Nephron (organoid): Measurements from ENCODE around the gene RB1.

Experiments
- H3K27ac Mint-ChIP-seq, 3 experiments: 2 replicates each; pipeline ENCODE4 v1.8.0; 2020; ENCODE audit warnings: mixed read lengths in 3 of 3, mild to moderate bottlenecking in 2 of 3, moderate library complexity in 1 of 3
- H3K27me3 Mint-ChIP-seq: 2 replicates; pipeline ENCODE4 v1.8.0; 2021; ENCODE audit warnings: low read depth, mild to moderate bottlenecking, moderate library complexity, mixed read lengths
- H3K36me3 Mint-ChIP-seq: 2 replicates; pipeline ENCODE4 v1.8.0; 2020; ENCODE audit warnings: low read depth, mixed read lengths
- H3K4me1 Mint-ChIP-seq: 2 replicates; pipeline ENCODE4 v1.8.0; 2020; ENCODE audit warnings: mixed read lengths
- H3K4me3 Mint-ChIP-seq, 3 experiments: 2 replicates each; pipeline ENCODE4 v1.8.0; 2020; ENCODE audit warnings: mild to moderate bottlenecking in 3 of 3, mixed read lengths in 3 of 3, moderate library complexity in 2 of 3
- H3K9me3 Mint-ChIP-seq: 2 replicates; pipeline ENCODE4 v1.8.0; 2020; ENCODE audit warnings: mixed read lengths
- CTCF ChIP-seq, 3 experiments: fragments of 200-600 bp; sonication (generic); IDR thresholded peaks; one replicate each; pipeline ENCODE4 v1.5.0; 2021; ENCODE audit warnings: antibody characterized with exemption in 3 of 3; ENCODE audit not compliant: unreplicated experiment in 3 of 3

Gene RB1

GRCh38 chr13:48303359-48304142 lies at the start of gene RB1:
TSS of gene RB1 (plus strand) at chr13:48303751. CDS start at chr13:48303913, 162 bp downstream.
- no peak for TF ChIP-seq CTCF (IDR thresholded peaks at IDR 0.05; ENCODE audit: unreplicated experiment in 3 of 3)
- Mint-ChIP-seq H3K4me1 (peaks cover 30% of the 10 kb centered on the region), H3K36me3 (peaks cover 8% of the 10 kb centered on the region), H3K27me3 (no peaks in the 10 kb centered on the region), H3K27ac (peak within 1 kb of the TSS; percentile 98 to 99 (median 99)), H3K9me3 (no peaks in the 10 kb centered on the region), H3K4me3 (peak within 1 kb of the TSS; percentile 83 to 92 (median 91))

GRCh38 chr13:48253849-48254248 lies 49.7 kb upstream of the RB1 start:
- Mint-ChIP-seq H3K27me3 (no peaks in the 10 kb centered on the region), H3K27ac (peak overlapping the region in 1 of 3 experiments; percentile 44), H3K4me3 (no peak overlapping the region), H3K36me3 (peaks cover 61% of the 10 kb centered on the region), H3K4me1 (peaks cover 45% of the 10 kb centered on the region), H3K9me3 (no peaks in the 10 kb centered on the region)
- TF ChIP-seq CTCF (IDR thresholded peaks at IDR 0.05; ENCODE audit: unreplicated experiment in 3 of 3): no peak

GRCh38 chr13:48255090-48255489 lies 48.5 kb upstream of the RB1 start:
- TF ChIP-seq CTCF (IDR thresholded peaks at IDR 0.05; ENCODE audit: unreplicated experiment in 3 of 3): no peak
- peaks cover 73% of the 10 kb centered on the region for H3K36me3 Mint-ChIP-seq
- no peak overlapping the region for H3K27ac Mint-ChIP-seq
- no peaks in the 10 kb centered on the region for H3K27me3 Mint-ChIP-seq
- no peaks in the 10 kb centered on the region for H3K9me3 Mint-ChIP-seq
- H3K4me3 Mint-ChIP-seq: no peak overlapping the region
- H3K4me1 Mint-ChIP-seq: peaks cover 35% of the 10 kb centered on the region

GRCh38 chr13:48255954-48256353 lies 47.6 kb upstream of the RB1 start:
- Mint-ChIP-seq H3K36me3 (peaks cover 82% of the 10 kb centered on the region), H3K9me3 (no peaks in the 10 kb centered on the region), H3K4me3 (no peak overlapping the region), H3K27ac (peak overlapping the region in 1 of 3 experiments; percentile 51), H3K27me3 (no peaks in the 10 kb centered on the region), H3K4me1 (peaks cover 30% of the 10 kb centered on the region)
- no peak for TF ChIP-seq CTCF (IDR thresholded peaks at IDR 0.05; ENCODE audit: unreplicated experiment in 3 of 3)

GRCh38 chr13:48258002-48258401 lies 45.5 kb upstream of the RB1 start:
- no peak overlapping the region for H3K4me3 Mint-ChIP-seq
- peak overlapping the region; percentile 48 to 83 (median 76) for H3K27ac Mint-ChIP-seq
- no peaks in the 10 kb centered on the region for H3K27me3 Mint-ChIP-seq
- no peaks in the 10 kb centered on the region for H3K9me3 Mint-ChIP-seq
- peaks cover 88% of the 10 kb centered on the region for H3K36me3 Mint-ChIP-seq
- peaks cover 13% of the 10 kb centered on the region for H3K4me1 Mint-ChIP-seq
- TF ChIP-seq CTCF (IDR thresholded peaks at IDR 0.05; ENCODE audit: unreplicated experiment in 3 of 3): no peak

GRCh38 chr13:48258430-48258829 lies 45.1 kb upstream of the RB1 start:
- peaks cover 13% of the 10 kb centered on the region for H3K4me1 Mint-ChIP-seq
- TF ChIP-seq CTCF (IDR thresholded peaks at IDR 0.05; ENCODE audit: unreplicated experiment in 3 of 3): no peak
- H3K27me3 Mint-ChIP-seq: no peaks in the 10 kb centered on the region
- peak overlapping the region; percentile 48 to 83 (median 76) for H3K27ac Mint-ChIP-seq
- H3K36me3 Mint-ChIP-seq: peaks cover 91% of the 10 kb centered on the region
- no peaks in the 10 kb centered on the region for H3K9me3 Mint-ChIP-seq
- no peak overlapping the region for H3K4me3 Mint-ChIP-seq
